HG03066 (cell line): ENCODE results near the gene PAH.
"Not testable (repeated sequence)": the region's sequence is repeated elsewhere in the genome, so short reads cannot be mapped to it uniquely, and the experiment has no call there.

Source experiments
- ATAC-seq: cut with Tn5 transposase; IDR thresholded peaks from one replicate; pipeline ENCODE4 v1.9.1; 2021; ENCODE audit warnings: low read depth; ENCODE audit not compliant: unreplicated experiment

PAH gene

GRCh38 chr12:102833687-102834441 lies 83.2 kb downstream of the PAH start:
- ATAC-seq: no peak

DNA sequence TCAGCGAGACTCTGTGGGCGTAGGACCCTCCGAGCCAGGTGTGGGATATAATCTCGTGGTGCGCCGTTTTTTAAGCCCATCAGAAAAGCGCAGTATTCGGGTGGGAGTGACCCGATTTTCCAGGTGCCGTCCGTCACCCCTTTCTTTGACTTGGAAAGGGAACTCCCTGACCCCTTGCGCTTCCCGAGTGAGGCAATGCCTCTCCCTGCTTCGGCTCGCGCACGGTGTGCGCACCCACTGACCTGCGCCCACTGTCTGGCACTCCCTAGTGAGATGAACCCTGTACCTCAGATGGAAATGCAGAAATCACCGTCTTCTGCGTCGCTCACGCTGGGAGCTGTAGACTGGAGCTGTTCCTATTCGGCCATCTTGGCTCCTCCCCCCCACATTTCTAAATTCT lies 84.2 kb downstream of the PAH start:
- not testable (repeated sequence) for ATAC-seq

DNA sequence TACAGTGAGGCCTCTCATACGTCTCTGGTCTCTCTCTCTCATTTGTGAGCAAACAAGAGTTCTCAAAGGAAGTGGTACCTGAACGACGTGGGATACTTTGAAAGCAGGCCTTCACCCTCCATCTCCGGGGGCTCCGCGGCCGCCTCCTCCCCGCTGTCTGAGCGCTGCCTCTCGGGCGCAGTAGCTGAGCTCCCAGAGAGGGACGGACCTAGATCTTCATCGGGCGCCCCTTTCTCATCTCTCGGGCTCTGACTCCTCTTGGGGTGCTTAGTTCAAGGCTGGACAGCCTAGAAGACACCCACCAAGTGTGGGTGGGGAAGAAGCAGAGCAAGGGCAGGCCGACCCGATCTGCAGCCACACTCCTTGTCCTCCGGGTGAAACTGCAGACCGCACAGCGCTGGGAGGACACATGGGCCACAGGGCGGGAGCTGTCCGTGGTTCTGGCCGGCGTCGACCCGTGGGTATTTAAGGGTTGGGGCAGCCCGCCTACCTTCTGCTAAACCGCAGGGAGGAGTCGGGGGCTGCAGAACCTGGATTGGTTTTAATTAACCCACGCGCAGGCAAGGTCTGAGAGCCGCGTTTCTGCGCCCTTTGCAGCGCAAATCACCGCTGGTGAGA lies 92.7 kb downstream of the PAH start:
- ATAC-seq: no peak

DNA sequence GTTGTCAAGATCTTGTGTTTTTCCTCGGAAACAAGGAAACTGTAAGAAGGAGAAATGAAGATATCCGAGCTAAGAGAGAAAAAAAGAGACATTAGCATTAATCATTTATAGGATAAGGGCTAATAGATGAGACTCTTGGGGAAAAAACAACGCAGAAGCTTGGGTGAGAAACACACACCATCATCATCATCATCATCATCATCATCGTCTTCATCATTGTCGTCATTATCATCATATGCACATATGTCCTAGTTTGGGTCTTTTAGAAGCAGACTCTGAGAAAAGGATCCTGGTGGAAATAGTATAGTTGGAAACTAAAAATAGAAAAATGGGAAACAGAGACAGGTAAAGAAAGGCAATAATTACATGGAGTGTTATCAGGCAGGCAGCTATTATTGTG lies 95.9 kb downstream of the PAH start:
- ATAC-seq: no peak

GRCh38 chr12:102816816-102817434 lies 100.1 kb downstream of the PAH start:
- no peak for ATAC-seq

- ATAC-seq: no peak
Measured at GRCh38 chr12:102814691-102815367, 102.2 kb downstream of the PAH start.

- ATAC-seq: no peak
Measured at GRCh38 chr12:102812344-102812743, 104.7 kb downstream of the PAH start.

GRCh38 chr12:102811110-102811737 lies 105.8 kb downstream of the PAH start:
- no peak for ATAC-seq

- no peak for ATAC-seq
Measured at GRCh38 chr12:102808412-102808811, 108.6 kb downstream of the PAH start.

DNA sequence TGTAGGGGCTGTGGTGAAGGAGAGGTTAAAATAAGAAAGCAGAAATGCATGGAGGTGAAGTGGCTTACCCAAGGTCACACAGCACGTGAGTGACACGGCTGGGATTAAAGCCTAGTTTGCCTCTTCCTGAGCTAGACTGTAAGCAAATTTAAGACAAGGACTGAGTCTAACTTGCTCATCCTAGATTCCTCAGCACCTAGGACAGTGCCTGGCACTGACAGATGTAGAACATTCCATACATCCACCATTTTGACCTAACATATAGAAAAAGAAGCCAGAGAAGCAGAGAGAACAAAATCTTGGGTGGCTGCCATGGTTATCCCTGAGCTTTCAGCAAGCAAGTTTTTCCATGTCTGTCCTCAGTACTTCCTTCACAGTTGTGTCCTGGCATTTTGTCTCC lies 110.5 kb downstream of the PAH start:
- ATAC-seq: no peak

- no peak for ATAC-seq
Measured at GRCh38 chr12:102806110-102806509, 110.9 kb downstream of the PAH start.

DNA sequence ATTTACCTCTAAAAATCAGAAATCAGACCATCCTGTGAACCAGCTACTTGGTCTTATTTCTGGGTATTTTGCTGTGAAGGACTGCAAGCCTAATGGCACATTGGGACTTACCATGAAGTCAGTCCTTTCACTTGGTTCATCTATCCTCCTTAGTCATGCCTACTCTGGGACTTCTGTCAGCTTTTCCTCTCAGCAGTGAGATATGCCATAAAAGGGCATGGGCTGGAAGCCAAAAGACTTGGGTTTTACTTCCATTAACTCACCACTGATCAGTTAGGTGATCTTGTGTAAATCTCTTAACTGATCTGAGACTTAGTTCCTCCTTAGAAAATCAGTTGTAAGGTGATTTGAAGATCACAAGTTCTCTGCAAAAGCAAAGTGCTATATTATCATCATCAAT lies 116.5 kb downstream of the PAH start:
- ATAC-seq: no peak

GRCh38 chr12:102799229-102799628 lies 117.8 kb downstream of the PAH start:
- ATAC-seq: no peak

GRCh38 chr12:102797528-102797927 lies 119.5 kb downstream of the PAH start:
- no peak for ATAC-seq

- no peak for ATAC-seq
Measured at GRCh38 chr12:102793921-102794320, 123.1 kb downstream of the PAH start.
